HEK293 (cell line): ENCODE measurements around the gene PTHLH.

Experiments used
- CTCF ChIA-PET: fragments of 350-600 bp; formaldehyde crosslinking; extraction: SDS; loops from one replicate; lab custom pipeline; 2021; ENCODE audit warnings: antibody characterized with exemption; lab: Yijun Ruan, JAX
- POLR2A ChIA-PET: fragments of 300-600 bp; formaldehyde crosslinking; extraction: SDS; loops from one replicate; lab custom pipeline; 2020; ENCODE audit warnings: antibody characterized with exemption, inconsistent platforms; lab: Yijun Ruan, JAX
- H3K27ac ChIP-seq: fragments of 200-500 bp; sonication (Bioruptor generic); 2 replicates; pipeline ENCODE4 v1.5.1; 2014; ENCODE audit warnings: low read depth, low read length, control low read depth, inconsistent platforms; ENCODE audit errors: extremely low read depth
- H3K36me3 ChIP-seq, 2 experiments: fragments of 200-500 bp in 1 of 2; sonication (Bioruptor generic) in 1 of 2; 1 replicate in 1 of 2; 2 replicates in 1 of 2; pipeline ENCODE4 v1.5.1; 2014 to 2017; ENCODE audit warnings: inconsistent platforms in 2 of 2, low read length in 2 of 2; ENCODE audit not compliant: control insufficient read depth in 2 of 2, insufficient read depth in 1 of 2
- H3K4me1 ChIP-seq: fragments of 200-500 bp; sonication (Bioruptor generic); 2 replicates; pipeline ENCODE4 v1.5.1; 2014; ENCODE audit warnings: mild to moderate bottlenecking, low read length, inconsistent platforms; ENCODE audit not compliant: control insufficient read depth, insufficient read depth
- H3K4me3 ChIP-seq: 2 replicates; pipeline ENCODE4 v1.5.1; 2011; ENCODE audit warnings: low read depth, mild to moderate bottlenecking, control low read depth, low read length, moderate library complexity
- H3K9me3 ChIP-seq: fragments of 200-500 bp; sonication (Bioruptor generic); 2 replicates; pipeline ENCODE4 v1.5.1; 2014; ENCODE audit warnings: low read depth, low read length, inconsistent platforms; ENCODE audit not compliant: control insufficient read depth, insufficient read depth
- BCL11B ChIP-seq: fragments of 450-650 bp; formaldehyde crosslinking; IDR thresholded peaks from 2 replicates; pipeline ENCODE4 v1.5.1; 2016; ENCODE audit warnings: low read depth, missing biosample characterization, missing genetic modification characterization
- EGR2 ChIP-seq: fragments of 450-650 bp; formaldehyde crosslinking; IDR thresholded peaks from 2 replicates; pipeline ENCODE4 v1.5.1; 2016; ENCODE audit warnings: low read depth, missing biosample characterization, missing genetic modification characterization
- GLI2 ChIP-seq: fragments of 450-650 bp; formaldehyde crosslinking; IDR thresholded peaks from 2 replicates; pipeline ENCODE4; 2017; ENCODE audit warnings: missing biosample characterization, missing genetic modification characterization, low read depth, borderline replicate concordance
- OVOL3 ChIP-seq: fragments of 450-650 bp; formaldehyde crosslinking; IDR thresholded peaks from 2 replicates; pipeline ENCODE4 v1.5.1; 2016; ENCODE audit warnings: missing biosample characterization, missing genetic modification characterization
- RBAK ChIP-seq: fragments of 450-650 bp; formaldehyde crosslinking; IDR thresholded peaks from 2 replicates; pipeline ENCODE4 v1.5.1; 2016; ENCODE audit warnings: missing biosample characterization, missing genetic modification characterization
- SP2 ChIP-seq: fragments of 450-650 bp; formaldehyde crosslinking; IDR thresholded peaks from 2 replicates; pipeline ENCODE4 v1.5.1; 2016; ENCODE audit warnings: missing biosample characterization, missing genetic modification characterization
- TCF7L2 ChIP-seq: IDR thresholded peaks from 2 replicates; pipeline ENCODE4 v1.6.1; 2011; ENCODE audit warnings: low read depth, mild to moderate bottlenecking, inconsistent platforms, low read length, moderate library complexity, borderline replicate concordance
- YY1 ChIP-seq: fragments of 450-650 bp; formaldehyde crosslinking; IDR thresholded peaks from 2 replicates; pipeline ENCODE4 v1.5.1; 2018; ENCODE audit warnings: missing biosample characterization, missing genetic modification characterization
- ZBTB21 ChIP-seq: fragments of 450-650 bp; formaldehyde crosslinking; IDR thresholded peaks from 2 replicates; pipeline ENCODE4 v1.5.1; 2017; ENCODE audit warnings: missing biosample characterization, missing genetic modification characterization
- ZBTB48 ChIP-seq: fragments of 450-650 bp; formaldehyde crosslinking; IDR thresholded peaks from 2 replicates; pipeline ENCODE4 v1.5.1; 2016; ENCODE audit warnings: missing biosample characterization, missing genetic modification characterization
- ZIC2 ChIP-seq: fragments of 450-650 bp; formaldehyde crosslinking; IDR thresholded peaks from 2 replicates; pipeline ENCODE4 v1.5.1; 2016; ENCODE audit warnings: missing biosample characterization, missing genetic modification characterization
- ZNF221 ChIP-seq: fragments of 450-650 bp; formaldehyde crosslinking; IDR thresholded peaks from 2 replicates; pipeline ENCODE4 v1.5.1; 2017; ENCODE audit warnings: missing biosample characterization, missing genetic modification characterization, borderline replicate concordance
- ZNF311 ChIP-seq: fragments of 450-650 bp; formaldehyde crosslinking; IDR thresholded peaks from 2 replicates; pipeline ENCODE4 v1.5.1; 2017; ENCODE audit warnings: missing biosample characterization, missing genetic modification characterization, borderline replicate concordance
- ZNF48 ChIP-seq: fragments of 450-650 bp; formaldehyde crosslinking; IDR thresholded peaks from 2 replicates; pipeline ENCODE4 v1.5.1; 2016; ENCODE audit warnings: missing biosample characterization, missing genetic modification characterization
- ZNF518A ChIP-seq: fragments of 450-650 bp; formaldehyde crosslinking; conservative IDR thresholded peaks from 2 replicates; pipeline ENCODE4 v1.5.1; 2016; ENCODE audit warnings: low read depth, missing biosample characterization, missing genetic modification characterization
- ZNF555 ChIP-seq: fragments of 450-650 bp; formaldehyde crosslinking; conservative IDR thresholded peaks from 2 replicates; pipeline ENCODE4 v1.5.1; 2017; ENCODE audit warnings: missing biosample characterization, mild to moderate bottlenecking, missing genetic modification characterization, inconsistent platforms
- ZNF560 ChIP-seq: fragments of 450-650 bp; formaldehyde crosslinking; IDR thresholded peaks from 2 replicates; pipeline ENCODE4 v1.5.1; 2017; ENCODE audit warnings: missing biosample characterization, missing genetic modification characterization, borderline replicate concordance
- ZNF623 ChIP-seq: fragments of 450-650 bp; formaldehyde crosslinking; IDR thresholded peaks from 2 replicates; pipeline ENCODE4 v1.5.1; 2016; ENCODE audit warnings: missing biosample characterization, missing genetic modification characterization
- TF ChIP-seq, protein P1 (sequence below): fragments of 450-650 bp; formaldehyde crosslinking; IDR thresholded peaks from 2 replicates; pipeline ENCODE4 v1.5.0; 2017; ENCODE audit warnings: missing biosample characterization, missing genetic modification characterization, borderline replicate concordance
- TF ChIP-seq, protein P2 (sequence below): fragments of 450-650 bp; formaldehyde crosslinking; IDR thresholded peaks from 2 replicates; pipeline ENCODE4 v1.5.1; 2016; ENCODE audit warnings: missing biosample characterization, missing genetic modification characterization

The PTHLH gene

DNA sequence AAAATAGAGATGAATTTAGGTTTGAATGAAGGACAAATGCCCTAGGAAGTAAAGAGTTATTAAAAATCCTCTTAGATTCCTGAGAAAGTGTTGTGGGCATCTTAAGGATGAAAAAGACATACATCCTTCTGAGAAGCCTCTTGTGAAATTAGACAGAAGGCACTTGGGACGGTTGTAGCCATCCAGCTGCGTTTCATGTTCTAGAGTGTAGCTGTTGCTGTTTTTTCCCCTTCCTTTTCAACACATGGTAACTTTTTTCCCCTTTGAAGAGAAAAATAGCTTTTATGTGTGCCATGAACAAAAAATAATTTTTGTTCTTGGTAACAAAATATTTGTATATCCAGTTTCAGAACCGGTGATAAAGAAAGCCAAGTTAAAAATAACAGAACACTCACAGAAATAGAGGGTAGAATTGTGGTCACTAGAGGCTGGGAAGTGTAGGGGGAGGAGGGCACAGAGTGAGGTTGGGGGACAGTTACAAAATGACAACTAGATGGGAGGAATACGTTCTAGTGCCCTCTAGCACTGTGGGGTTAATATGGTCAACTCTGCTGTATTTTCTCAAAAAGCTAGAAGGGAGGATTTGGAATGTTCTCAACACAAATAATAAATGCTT, 58.4 kb downstream of the PTHLH start:
- Histone ChIP-seq H3K27ac (no peak overlapping the region), H3K36me3 (no peaks in the 10 kb centered on the region), H3K4me3 (no peak overlapping the region), H3K4me1 (no peaks in the 10 kb centered on the region), H3K9me3 (no peaks in the 10 kb centered on the region)
- ChIA-PET CTCF (no interaction called here), POLR2A (no interaction called here)
- TF ChIP-seq YY1 (tag by site-specific recombination) (no peak), SP2 (no peak), ZNF311 (tag by site-specific recombination) (no peak), ZBTB48 (tag by site-specific recombination) (no peak)

DNA sequence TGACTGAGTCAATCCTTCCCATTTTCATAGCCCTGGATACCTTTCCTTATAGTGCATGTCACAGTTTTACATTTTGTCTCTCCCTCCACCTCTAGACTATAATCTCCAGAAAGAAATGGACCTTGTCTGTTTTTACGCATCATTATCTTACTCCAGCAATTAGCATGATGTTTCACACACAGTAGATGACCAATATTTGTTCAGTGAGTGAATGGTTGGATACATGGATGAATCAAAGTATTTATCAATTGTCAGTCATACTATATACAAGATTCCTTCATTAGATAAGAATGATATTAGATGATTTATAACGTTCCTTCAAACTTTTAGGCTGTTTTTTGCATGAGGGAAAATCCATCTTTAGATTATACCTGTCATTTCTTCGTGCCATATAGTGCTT, 61.1 kb downstream of the PTHLH start:
- CTCF ChIA-PET: no interaction called here
- TF ChIP-seq ZNF555 (tag by site-specific recombination): no peak
- TF ChIP-seq, protein P1, sequence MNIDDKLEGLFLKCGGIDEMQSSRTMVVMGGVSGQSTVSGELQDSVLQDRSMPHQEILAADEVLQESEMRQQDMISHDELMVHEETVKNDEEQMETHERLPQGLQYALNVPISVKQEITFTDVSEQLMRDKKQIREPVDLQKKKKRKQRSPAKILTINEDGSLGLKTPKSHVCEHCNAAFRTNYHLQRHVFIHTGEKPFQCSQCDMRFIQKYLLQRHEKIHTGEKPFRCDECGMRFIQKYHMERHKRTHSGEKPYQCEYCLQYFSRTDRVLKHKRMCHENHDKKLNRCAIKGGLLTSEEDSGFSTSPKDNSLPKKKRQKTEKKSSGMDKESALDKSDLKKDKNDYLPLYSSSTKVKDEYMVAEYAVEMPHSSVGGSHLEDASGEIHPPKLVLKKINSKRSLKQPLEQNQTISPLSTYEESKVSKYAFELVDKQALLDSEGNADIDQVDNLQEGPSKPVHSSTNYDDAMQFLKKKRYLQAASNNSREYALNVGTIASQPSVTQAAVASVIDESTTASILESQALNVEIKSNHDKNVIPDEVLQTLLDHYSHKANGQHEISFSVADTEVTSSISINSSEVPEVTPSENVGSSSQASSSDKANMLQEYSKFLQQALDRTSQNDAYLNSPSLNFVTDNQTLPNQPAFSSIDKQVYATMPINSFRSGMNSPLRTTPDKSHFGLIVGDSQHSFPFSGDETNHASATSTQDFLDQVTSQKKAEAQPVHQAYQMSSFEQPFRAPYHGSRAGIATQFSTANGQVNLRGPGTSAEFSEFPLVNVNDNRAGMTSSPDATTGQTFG (tag by site-specific recombination): no peak
- no peak for TF ChIP-seq ZBTB48 (tag by site-specific recombination)
- TF ChIP-seq, protein P2, sequence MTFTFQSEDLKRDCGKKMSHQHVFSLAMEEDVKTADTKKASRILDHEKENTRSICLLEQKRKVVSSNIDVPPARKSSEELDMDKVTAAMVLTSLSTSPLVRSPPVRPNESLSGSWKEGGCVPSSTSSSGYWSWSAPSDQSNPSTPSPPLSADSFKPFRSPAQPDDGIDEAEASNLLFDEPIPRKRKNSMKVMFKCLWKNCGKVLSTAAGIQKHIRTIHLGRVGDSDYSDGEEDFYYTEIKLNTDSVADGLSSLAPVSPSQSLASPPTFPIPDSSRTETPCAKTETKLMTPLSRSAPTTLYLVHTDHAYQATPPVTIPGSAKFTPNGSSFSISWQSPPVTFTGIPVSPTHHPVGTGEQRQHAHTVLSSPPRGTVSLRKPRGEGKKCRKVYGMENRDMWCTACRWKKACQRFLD (tag by site-specific recombination): no peak
- TF ChIP-seq ZNF623 (tag by site-specific recombination): no peak
- no peak for TF ChIP-seq TCF7L2
- no peak for TF ChIP-seq GLI2 (tag by site-specific recombination)
- no peak for TF ChIP-seq RBAK
- TF ChIP-seq ZNF48 (tag by site-specific recombination): no peak
- TF ChIP-seq ZNF560 (tag by site-specific recombination): no peak
- TF ChIP-seq EGR2 (tag by site-specific recombination): no peak
- TF ChIP-seq BCL11B: no peak
- no peak for TF ChIP-seq ZNF518A (tag by site-specific recombination)
- no peak for TF ChIP-seq ZIC2
- TF ChIP-seq ZNF221 (tag by site-specific recombination): no peak
- no peak for TF ChIP-seq OVOL3 (tag by site-specific recombination)
- TF ChIP-seq ZBTB21: no peak

More for the DNA sequence above, 61.1 kb downstream of the PTHLH start:
- Histone ChIP-seq H3K9me3 (no peaks in the 10 kb centered on the region), H3K4me3 (no peak overlapping the region), H3K36me3 (no peaks in the 10 kb centered on the region), H3K4me1 (no peaks in the 10 kb centered on the region), H3K27ac (no peak overlapping the region)
- POLR2A ChIA-PET: no interaction called here
